WTC11 (cell line): ENCODE data around the gene YAP1.

Experiments used
- ATF1 ChIP-seq: sonication (generic); formaldehyde crosslinking; IDR thresholded peaks from 2 replicates; pipeline ENCODE4 v1.8.1; 2023; ENCODE audit warnings: mild to moderate bottlenecking, moderate library complexity, missing genetic modification reagents
- CTCF ChIP-seq: fragments of 200-600 bp; IDR thresholded peaks from 2 replicates; pipeline ENCODE4 v1.8.0; 2022; ENCODE audit warnings: antibody characterized with exemption
- E2F1 ChIP-seq: sonication (generic); formaldehyde crosslinking; IDR thresholded peaks from 2 replicates; pipeline ENCODE4 v1.8.0; 2022; ENCODE audit warnings: mild to moderate bottlenecking, missing genetic modification reagents
- JUN ChIP-seq: sonication (generic); formaldehyde crosslinking; IDR thresholded peaks from 2 replicates; pipeline ENCODE4 v1.8.0; 2023; ENCODE audit warnings: mild to moderate bottlenecking, missing genetic modification reagents
- MLX ChIP-seq: sonication (generic); formaldehyde crosslinking; IDR thresholded peaks from 2 replicates; pipeline ENCODE4 v1.8.1; 2023; ENCODE audit warnings: mild to moderate bottlenecking, missing genetic modification reagents, moderate library complexity
- NR2C2 ChIP-seq: sonication (generic); formaldehyde crosslinking; IDR thresholded peaks from 2 replicates; pipeline ENCODE4 v1.8.0; 2022; ENCODE audit warnings: mild to moderate bottlenecking, missing genetic modification reagents
- RELA ChIP-seq: sonication (generic); formaldehyde crosslinking; IDR thresholded peaks from 2 replicates; pipeline ENCODE4 v1.8.1; 2022; ENCODE audit warnings: missing genetic modification reagents, mild to moderate bottlenecking, borderline replicate concordance

- no peak for TF ChIP-seq MLX
- no peak for TF ChIP-seq NR2C2 (CRISPR knock-in tag)
- no peak for TF ChIP-seq CTCF
- TF ChIP-seq JUN (CRISPR knock-in tag) = no peak
- no peak for TF ChIP-seq E2F1
- no peak for TF ChIP-seq RELA
- no peak for TF ChIP-seq ATF1
Measured at GRCh38 chr11:102263379-102264003, 153.2 kb downstream of the YAP1 start.
